Heart left ventricle (tissue), 16 donors: Measurements from ENCODE around the gene PROSER3. TPM values are rescaled to one million over a fixed set of nuclear protein-coding genes. Genes with fewer than 3 reads are reported as not detected.
"Not testable (repeated sequence)": the region's sequence is repeated elsewhere in the genome, so short reads cannot be mapped to it uniquely, and the experiment has no call there.

Experiments
- ATAC-seq, 4 donors: fragments of 200-7000 bp; cut with Tn5 transposase; one replicate each; pipeline ENCODE4 v1.9.1; 2020 to 2022; ENCODE audit warnings: moderate library complexity in 4 of 4, mild to moderate bottlenecking in 3 of 4, moderate number of reproducible peaks in 1 of 4
- DNase-seq, 5 donors: peaks; one replicate each; pipeline ENCODE4 v3.0.0-alpha.2; 2020
- H3K27ac ChIP-seq, 12 donors: fragments of 200-600 bp; sonication (generic) in 4 of 12; one replicate each; pipeline versions ENCODE4 v1.5.0 to v1.8.0; 2016 to 2022; ENCODE audit warnings: mild to moderate bottlenecking in 2 of 12
- H3K27me3 ChIP-seq, 9 donors: fragments of 200-600 bp; sonication (generic) in 2 of 9; one replicate each; pipeline versions ENCODE4 v1.5.1 to v1.8.0; 2016 to 2022; ENCODE audit warnings: mild to moderate bottlenecking in 3 of 9
- H3K36me3 ChIP-seq, 9 donors: fragments of 200-600 bp; sonication (generic) in 2 of 9; one replicate each; pipeline versions ENCODE4 v1.5.0 to v1.8.0; 2018 to 2022; ENCODE audit warnings: mild to moderate bottlenecking in 2 of 9
- H3K4me1 ChIP-seq, 12 donors: fragments of 200-600 bp; sonication (generic) in 4 of 12; one replicate each; pipeline versions ENCODE4 v1.5.0 to v1.8.0; 2016 to 2022; ENCODE audit warnings: mild to moderate bottlenecking in 3 of 12
- H3K4me3 ChIP-seq, 12 donors: fragments of 200-600 bp; sonication (generic) in 4 of 12; one replicate each; pipeline versions ENCODE4 v1.5.0 to v1.8.0; 2017 to 2022; ENCODE audit warnings: mild to moderate bottlenecking in 9 of 12, moderate library complexity in 4 of 12
- H3K9me3 ChIP-seq, 12 donors: fragments of 200-600 bp; sonication (generic) in 4 of 12; one replicate each; pipeline versions ENCODE4 v1.5.0 to v1.8.0; 2016 to 2022; ENCODE audit warnings: mild to moderate bottlenecking in 1 of 12
- POLR2A ChIP-seq, 2 donors: fragments of 450-650 bp; IDR thresholded peaks; one replicate each; pipeline ENCODE4 v1.6.1; 2017; ENCODE audit warnings: antibody characterized with exemption in 2 of 2, mild to moderate bottlenecking in 2 of 2, moderate library complexity in 2 of 2
- WGBS, 4 donors: extraction: QIAGEN DNeasy Blood & Tissue Kit in 2 of 4; methylation state at CpG; one replicate each; pipeline versions ENCODE4 v1.1.5 to v1.1.7; 2013 to 2018; 5-methylcytosine and 5-hydroxymethylcytosine counted together
- intact Hi-C, 10 donors: fragments of 100-400 bp; cut with DNase I; formaldehyde crosslinking; loops; one replicate each; pipeline versions ENCODE4 v1.11.1 to v1.14.2; 2022
- polyA plus RNA-seq, 2 donors: library from polyadenylated mRNA; stranded (reverse); fragments of 200-250 nt; gene quantifications; one replicate each; pipeline ENCODE4 v1.2.3, GENCODE V29; 2013
- total RNA-seq, 9 donors: library from RNA; depleted of rRNA in 2 of 9; stranded (reverse); fragments of >200 nt in 2 of 9; fragmentation: NEBNext Ultra II Directional in 3 of 9; extraction: Animal tissue kit (Norgen Biotek cat#: 25700) in 3 of 9; gene quantifications; one replicate each; pipeline versions ENCODE4 v1.1.0 to v1.2.4, GENCODE V29; 2016 to 2023
- TF ChIP-seq, protein P1 (sequence below), 12 donors: fragments of 200-600 bp; sonication (generic) in 4 of 12; IDR thresholded peaks; one replicate each; pipeline versions ENCODE4 v1.5.0 to v1.8.0; 2018 to 2022; ENCODE audit warnings: antibody characterized with exemption in 12 of 12, mild to moderate bottlenecking in 5 of 12
- donor health status: ischemic (EF 13 %, LVEDD 7.1; RV severe dilation, severe dysfunction).
- donor health status: healthy with polysubstance abuse.
- donor health status: DM: no; HTN: yes; CAD: no.
- donor health status: DM: no; HTN: no; CAD: no.
- donor health status: ischemic (EF 25% LVEDD 6.9; RV normal size, moderate dysfunction).
- donor health status: ischemic (EF 25% LVEDD 5.7; RV mildly dilated, moderate dysfunction).
- donor health status: healthy.
- donor health status: DM: yes; HTN: yes; CAD: no.
- donor health status: ischemic (EF 35%, LVEDD 5.7; RV mildly dilated, moderate dysfunction).
- donor health status: nonischemic (EF 11% LVEDD 7.7; RV severe dilation, severe dysfunction).
- donor health status: DM: yes; HTN: yes; CAD: no.
- donor health status: PGD.
- donor health status: ischemic (EF 29% LVEDD 5.4; RV normal size, mild dysfunction).
- donor health status: nonischemic (EF 23%, LVEDD 6.1; RV moderate dilation, normal function).

Gene PROSER3
- total and polyA plus RNA-seq, 11 donors: 1.9 to 19.7 (median 9.7) TPM

- Histone ChIP-seq H3K4me1 (peaks cover 0 to 25% (median 11%) of the 10 kb centered on the region in 12 donors), H3K27me3 (no peaks in the 10 kb centered on the region), H3K4me3 (no peak overlapping the region), H3K27ac (no peak overlapping the region), H3K36me3 (peaks cover 8 to 79% (median 68%) of the 10 kb centered on the region in 9 donors), H3K9me3 (no peaks in the 10 kb centered on the region)
- WGBS, 4 donors: 91 to 96% (median 95%) methylated on average over 5 to 14 of the region's 14 CpGs
- intact Hi-C loops: no loop called here
- TF ChIP-seq, protein P1, sequence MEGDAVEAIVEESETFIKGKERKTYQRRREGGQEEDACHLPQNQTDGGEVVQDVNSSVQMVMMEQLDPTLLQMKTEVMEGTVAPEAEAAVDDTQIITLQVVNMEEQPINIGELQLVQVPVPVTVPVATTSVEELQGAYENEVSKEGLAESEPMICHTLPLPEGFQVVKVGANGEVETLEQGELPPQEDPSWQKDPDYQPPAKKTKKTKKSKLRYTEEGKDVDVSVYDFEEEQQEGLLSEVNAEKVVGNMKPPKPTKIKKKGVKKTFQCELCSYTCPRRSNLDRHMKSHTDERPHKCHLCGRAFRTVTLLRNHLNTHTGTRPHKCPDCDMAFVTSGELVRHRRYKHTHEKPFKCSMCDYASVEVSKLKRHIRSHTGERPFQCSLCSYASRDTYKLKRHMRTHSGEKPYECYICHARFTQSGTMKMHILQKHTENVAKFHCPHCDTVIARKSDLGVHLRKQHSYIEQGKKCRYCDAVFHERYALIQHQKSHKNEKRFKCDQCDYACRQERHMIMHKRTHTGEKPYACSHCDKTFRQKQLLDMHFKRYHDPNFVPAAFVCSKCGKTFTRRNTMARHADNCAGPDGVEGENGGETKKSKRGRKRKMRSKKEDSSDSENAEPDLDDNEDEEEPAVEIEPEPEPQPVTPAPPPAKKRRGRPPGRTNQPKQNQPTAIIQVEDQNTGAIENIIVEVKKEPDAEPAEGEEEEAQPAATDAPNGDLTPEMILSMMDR (IDR thresholded peaks at IDR 0.05): no peak
- TF ChIP-seq POLR2A (IDR thresholded peaks at IDR 0.05): no peak
- DNase-seq (no peak), ATAC-seq (no peak)
These were observed 35.5 kb upstream of the PROSER3 start for GRCh38 chr19:35722461-35722860.

- peaks cover 0 to 25% (median 11%) of the 10 kb centered on the region in 12 donors for H3K4me1 ChIP-seq
- H3K27me3 ChIP-seq: no peaks in the 10 kb centered on the region
- H3K9me3 ChIP-seq: no peaks in the 10 kb centered on the region
- intact Hi-C loops: no loop called here
- ATAC-seq (no peak), DNase-seq (no peak)
- WGBS, 4 donors: 87 to 96% (median 95%) methylated on average over 5 to 16 of the region's 16 CpGs
- peaks cover 8 to 84% (median 72%) of the 10 kb centered on the region in 9 donors for H3K36me3 ChIP-seq
- no peak overlapping the region for H3K27ac ChIP-seq
- no peak overlapping the region for H3K4me3 ChIP-seq
- TF ChIP-seq, protein P1 (IDR thresholded peaks at IDR 0.05): no peak
- no peak for TF ChIP-seq POLR2A (IDR thresholded peaks at IDR 0.05)
These were observed 35.1 kb upstream of the PROSER3 start for GRCh38 chr19:35722897-35723296.

GRCh38 chr19:35723671-35724070 lies 34.3 kb upstream of the PROSER3 start:
- ATAC-seq: no peak
- Histone ChIP-seq H3K9me3 (no peaks in the 10 kb centered on the region), H3K4me3 (no peak overlapping the region), H3K27me3 (no peaks in the 10 kb centered on the region), H3K36me3 (peaks cover 8 to 91% (median 80%) of the 10 kb centered on the region in 9 donors), H3K27ac (no peak overlapping the region), H3K4me1 (peaks cover 0 to 20% (median 9%) of the 10 kb centered on the region in 12 donors)
- WGBS, 4 donors: 94 to 96% (median 95%) methylated on average over 24 of the region's 24 CpGs
- no peak for DNase-seq
- no peak for TF ChIP-seq POLR2A (IDR thresholded peaks at IDR 0.05)
- TF ChIP-seq, protein P1 (IDR thresholded peaks at IDR 0.05): no peak
- intact Hi-C loops: no loop called here

- ATAC-seq, H3K9me3 ChIP-seq, H3K4me3 ChIP-seq, H3K27ac ChIP-seq, intact Hi-C loops, H3K27me3 ChIP-seq, DNase-seq: not testable (repeated sequence)
- WGBS, 4 donors: 95 to 97% (median 96%) methylated on average over 7 of the region's 7 CpGs
- H3K36me3 ChIP-seq: peaks cover 13 to 96% (median 84%) of the 10 kb centered on the region in 9 donors
- peaks cover 0 to 15% (median 5%) of the 10 kb centered on the region in 12 donors for H3K4me1 ChIP-seq
These were observed 33.8 kb upstream of the PROSER3 start for GRCh38 chr19:35724132-35724531.

DNA sequence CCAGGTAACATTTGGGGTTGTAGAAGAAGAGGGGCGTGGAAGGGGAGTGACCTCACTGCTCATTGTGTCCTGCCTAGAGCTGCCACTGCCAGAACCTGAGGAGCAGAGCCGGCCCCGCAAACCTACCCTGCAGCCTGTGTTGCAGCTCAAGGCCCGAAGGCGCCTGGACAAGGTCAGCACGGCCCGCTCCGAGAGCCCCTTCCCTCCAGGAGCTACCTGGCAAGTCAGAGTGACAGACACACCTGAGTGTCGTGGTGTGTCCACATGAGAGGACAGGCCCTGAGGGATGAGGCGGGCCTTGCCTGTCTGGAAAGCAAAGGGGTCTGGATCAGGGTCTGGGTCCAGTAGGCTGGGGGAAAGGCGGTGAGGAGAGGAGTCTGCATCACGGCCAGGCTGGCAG lies 33.4 kb upstream of the PROSER3 start:
- intact Hi-C loops: no loop called here
- Histone ChIP-seq H3K4me3 (no peak overlapping the region), H3K4me1 (peaks cover 0 to 11% (median under 1%) of the 10 kb centered on the region in 12 donors), H3K9me3 (no peaks in the 10 kb centered on the region), H3K27ac (no peak overlapping the region), H3K27me3 (no peaks in the 10 kb centered on the region), H3K36me3 (peaks cover 13 to 98% (median 89%) of the 10 kb centered on the region in 9 donors)
- no peak for TF ChIP-seq POLR2A (IDR thresholded peaks at IDR 0.05)
- TF ChIP-seq, protein P1 (IDR thresholded peaks at IDR 0.05): no peak
- no peak for DNase-seq
- WGBS, 4 donors: 96 to 97% (median 96%) methylated on average over 12 of the region's 12 CpGs
- ATAC-seq: no peak
